ENCODE measurements around the gene TMEM82. TPM values are rescaled to one million over a fixed set of nuclear protein-coding genes. Genes with fewer than 3 reads are reported as not detected.

TMEM82 gene
- total and polyA plus RNA-seq, 2 experiments from 2014 or later: 11.9 to 16.4 TPM

- H3K79me2 ChIP-seq: peaks cover 95% of the 10 kb centered on the region
- H3K9me2 ChIP-seq (replicated peaks; ENCODE audit: insufficient read depth): no peaks in the 10 kb centered on the region
- no peaks in the 10 kb centered on the region for H3K36me3 ChIP-seq (replicated peaks; ENCODE audit: insufficient read depth, low read depth)
- no peaks in the 10 kb centered on the region for H3K27me3 ChIP-seq
- H3K27ac ChIP-seq: no peak overlapping the region
- H4K20me1 ChIP-seq (ENCODE audit: insufficient read depth, poor library complexity, severe bottlenecking): peaks cover 6% of the 10 kb centered on the region
- no peak overlapping the region for H3K4me2 ChIP-seq
- TF ChIP-seq CTCF (IDR thresholded peaks at IDR 0.05; ENCODE audit: poor library complexity) (no peak), EZH2 (IDR thresholded peaks at IDR 0.05; ENCODE audit: borderline replicate concordance) (no peak), EZH2phosphoT487 (IDR thresholded peaks at IDR 0.05; ENCODE audit: low read depth, severe bottlenecking, unreplicated experiment) (no peak)
- 91% methylated on average over 15 of the region's 15 CpGs for WGBS (ENCODE audit: low lambda C conversion rate, missing lambda C conversion rate)
- H3K9me3 ChIP-seq (ENCODE audit: low read depth): no peaks in the 10 kb centered on the region
- DNase-seq (ENCODE audit: low spot score): no peak
- H3K4me1 ChIP-seq (ENCODE audit: insufficient read depth): peaks cover 7% of the 10 kb centered on the region
- no peak overlapping the region for H2AFZ ChIP-seq
- no peak overlapping the region for H3K4me3 ChIP-seq
These were observed 33.7 kb upstream of the TMEM82 start for GRCh38 chr1:15708486-15709137.

GRCh38 chr1:15709226-15709625, 33.1 kb upstream of the TMEM82 start:
- no peak for DNase-seq (ENCODE audit: low spot score)
- Histone ChIP-seq H3K4me2 (no peak overlapping the region), H3K27me3 (no peaks in the 10 kb centered on the region), H3K4me1 (ENCODE audit: insufficient read depth) (peaks cover 1% of the 10 kb centered on the region), H2AFZ (no peak overlapping the region), H3K27ac (no peak overlapping the region), H4K20me1 (ENCODE audit: insufficient read depth, poor library complexity, severe bottlenecking) (peaks cover 6% of the 10 kb centered on the region), H3K9me2 (replicated peaks; ENCODE audit: insufficient read depth) (no peaks in the 10 kb centered on the region), H3K4me3 (no peak overlapping the region), H3K9me3 (ENCODE audit: low read depth) (no peaks in the 10 kb centered on the region), H3K36me3 (replicated peaks; ENCODE audit: insufficient read depth, low read depth) (no peaks in the 10 kb centered on the region), H3K79me2 (peaks cover 92% of the 10 kb centered on the region)
- WGBS (ENCODE audit: low lambda C conversion rate, missing lambda C conversion rate): 100% methylated on average over 4 of the region's 4 CpGs
- TF ChIP-seq CTCF (IDR thresholded peaks at IDR 0.05; ENCODE audit: poor library complexity) (no peak), EZH2 (IDR thresholded peaks at IDR 0.05; ENCODE audit: borderline replicate concordance) (no peak), EZH2phosphoT487 (IDR thresholded peaks at IDR 0.05; ENCODE audit: low read depth, severe bottlenecking, unreplicated experiment) (no peak)

GRCh38 chr1:15712168-15712567, 30.1 kb upstream of the TMEM82 start:
- TF ChIP-seq EZH2 (IDR thresholded peaks at IDR 0.05; ENCODE audit: borderline replicate concordance) (no peak), EZH2phosphoT487 (IDR thresholded peaks at IDR 0.05; ENCODE audit: low read depth, severe bottlenecking, unreplicated experiment) (no peak), CTCF (IDR thresholded peaks at IDR 0.05; ENCODE audit: poor library complexity) (no peak)
- Histone ChIP-seq H3K79me2 (peaks cover 81% of the 10 kb centered on the region), H3K27me3 (no peaks in the 10 kb centered on the region), H3K36me3 (replicated peaks; ENCODE audit: insufficient read depth, low read depth) (no peaks in the 10 kb centered on the region), H3K27ac (no peak overlapping the region), H4K20me1 (ENCODE audit: insufficient read depth, poor library complexity, severe bottlenecking) (peaks cover 6% of the 10 kb centered on the region), H2AFZ (no peak overlapping the region), H3K9me2 (replicated peaks; ENCODE audit: insufficient read depth) (no peaks in the 10 kb centered on the region), H3K4me3 (no peak overlapping the region), H3K4me2 (no peak overlapping the region), H3K9me3 (ENCODE audit: low read depth) (no peaks in the 10 kb centered on the region), H3K4me1 (ENCODE audit: insufficient read depth) (peaks cover 5% of the 10 kb centered on the region)
- DNase-seq (ENCODE audit: low spot score): no peak
- 84% methylated on average over 4 of the region's 4 CpGs for WGBS (ENCODE audit: low lambda C conversion rate, missing lambda C conversion rate)

Measured in hepatocyte (in vitro differentiated cells).